GM21528 (cell line): ENCODE data around the gene RRAGA.
"Not testable (repeated sequence)": the region's sequence is repeated elsewhere in the genome, so short reads cannot be mapped to it uniquely, and the experiment has no call there.

Experiments used
- ATAC-seq: cut with Tn5 transposase; IDR thresholded peaks from one replicate; pipeline ENCODE4 v1.9.1; 2021; ENCODE audit warnings: mild to moderate bottlenecking, moderate library complexity; ENCODE audit not compliant: unreplicated experiment, low FRiP score

The RRAGA gene

GRCh38 chr9:19074836-19075235, 25.6 kb downstream of the RRAGA start:
- ATAC-seq = no peak

GRCh38 chr9:19085295-19085694, 36.1 kb downstream of the RRAGA start:
- no peak for ATAC-seq

GRCh38 chr9:19087106-19088000, 38.1 kb downstream of the RRAGA start:
- no peak for ATAC-seq

GRCh38 chr9:19097431-19097830, 48.2 kb downstream of the RRAGA start:
- not testable (repeated sequence) for ATAC-seq
